Left ventricle myocardium inferior (tissue), 1 donor: ENCODE results near the gene OCSTAMP. TPM values are rescaled to one million over a fixed set of nuclear protein-coding genes. Genes with fewer than 3 reads are reported as not detected.

Experiments
- DNase-seq: peaks from one replicate; pipeline ENCODE4 v3.0.0-alpha.2; 2020
- H3K27ac ChIP-seq: fragments of 200-600 bp; replicated peaks from 2 replicates; pipeline ENCODE4 v1.8.0; 2021
- H3K27me3 ChIP-seq: fragments of 200-600 bp; 2 replicates; pipeline ENCODE4 v1.8.0; 2021; ENCODE audit warnings: low read depth
- H3K36me3 ChIP-seq: fragments of 200-600 bp; 2 replicates; pipeline ENCODE4 v1.8.0; 2021
- H3K4me1 ChIP-seq: fragments of 200-600 bp; 2 replicates; pipeline ENCODE4 v1.8.0; 2021
- H3K4me3 ChIP-seq: fragments of 200-600 bp; 2 replicates; pipeline ENCODE4 v1.8.0; 2021; ENCODE audit warnings: mild to moderate bottlenecking, moderate library complexity
- H3K9me3 ChIP-seq: fragments of 200-600 bp; replicated peaks from 2 replicates; pipeline ENCODE4 v1.8.0; 2021
- intact Hi-C: fragments of 100-400 bp; cut with micrococcal nuclease; formaldehyde crosslinking; loops from one replicate; pipeline ENCODE4 v1.11.0; 2022
- long read RNA-seq: library from polyadenylated mRNA; unstranded; transcript quantifications from one replicate; pipeline ENCODE4 v2.0.0, GENCODE V29; 2021
- total RNA-seq: library from RNA; stranded (reverse); fragmentation: NEBNext Ultra II Directional; extraction: Animal tissue kit (Norgen Biotek cat#: 25700); gene quantifications from one replicate; pipeline ENCODE4 v1.2.1, GENCODE V29; 2021
- TF ChIP-seq, protein P1 (sequence below): fragments of 200-600 bp; IDR thresholded peaks from 2 replicates; pipeline ENCODE4 v1.8.0; 2021; ENCODE audit warnings: antibody characterized with exemption, mild to moderate bottlenecking, borderline replicate concordance
- donor health status: DM: no; HTN: yes; CAD: no; lungs with severe emphysema.

OCSTAMP gene
- not detected for total RNA-seq
- long read RNA-seq, result 0 reads

- H3K36me3 ChIP-seq, result no peaks in the 10 kb centered on the region
- peaks cover 38% of the 10 kb centered on the region for H3K27me3 ChIP-seq
- H3K27ac ChIP-seq, result no peak within 1 kb of the TSS
- H3K9me3 ChIP-seq, result no peaks in the 10 kb centered on the region
- H3K4me1 ChIP-seq, result no peaks in the 10 kb centered on the region
- intact Hi-C loops, result no loop called here
- TF ChIP-seq, protein P1, sequence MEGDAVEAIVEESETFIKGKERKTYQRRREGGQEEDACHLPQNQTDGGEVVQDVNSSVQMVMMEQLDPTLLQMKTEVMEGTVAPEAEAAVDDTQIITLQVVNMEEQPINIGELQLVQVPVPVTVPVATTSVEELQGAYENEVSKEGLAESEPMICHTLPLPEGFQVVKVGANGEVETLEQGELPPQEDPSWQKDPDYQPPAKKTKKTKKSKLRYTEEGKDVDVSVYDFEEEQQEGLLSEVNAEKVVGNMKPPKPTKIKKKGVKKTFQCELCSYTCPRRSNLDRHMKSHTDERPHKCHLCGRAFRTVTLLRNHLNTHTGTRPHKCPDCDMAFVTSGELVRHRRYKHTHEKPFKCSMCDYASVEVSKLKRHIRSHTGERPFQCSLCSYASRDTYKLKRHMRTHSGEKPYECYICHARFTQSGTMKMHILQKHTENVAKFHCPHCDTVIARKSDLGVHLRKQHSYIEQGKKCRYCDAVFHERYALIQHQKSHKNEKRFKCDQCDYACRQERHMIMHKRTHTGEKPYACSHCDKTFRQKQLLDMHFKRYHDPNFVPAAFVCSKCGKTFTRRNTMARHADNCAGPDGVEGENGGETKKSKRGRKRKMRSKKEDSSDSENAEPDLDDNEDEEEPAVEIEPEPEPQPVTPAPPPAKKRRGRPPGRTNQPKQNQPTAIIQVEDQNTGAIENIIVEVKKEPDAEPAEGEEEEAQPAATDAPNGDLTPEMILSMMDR, result no peak
- no peak for DNase-seq
- H3K4me3 ChIP-seq, result no peak within 1 kb of the TSS
Observed at GRCh38 chr20:46550461-46550860, at the start of gene OCSTAMP. TSS of gene OCSTAMP (minus strand) at chr20:46550654. CDS start at chr20:46550560, 94 bp downstream.

DNA sequence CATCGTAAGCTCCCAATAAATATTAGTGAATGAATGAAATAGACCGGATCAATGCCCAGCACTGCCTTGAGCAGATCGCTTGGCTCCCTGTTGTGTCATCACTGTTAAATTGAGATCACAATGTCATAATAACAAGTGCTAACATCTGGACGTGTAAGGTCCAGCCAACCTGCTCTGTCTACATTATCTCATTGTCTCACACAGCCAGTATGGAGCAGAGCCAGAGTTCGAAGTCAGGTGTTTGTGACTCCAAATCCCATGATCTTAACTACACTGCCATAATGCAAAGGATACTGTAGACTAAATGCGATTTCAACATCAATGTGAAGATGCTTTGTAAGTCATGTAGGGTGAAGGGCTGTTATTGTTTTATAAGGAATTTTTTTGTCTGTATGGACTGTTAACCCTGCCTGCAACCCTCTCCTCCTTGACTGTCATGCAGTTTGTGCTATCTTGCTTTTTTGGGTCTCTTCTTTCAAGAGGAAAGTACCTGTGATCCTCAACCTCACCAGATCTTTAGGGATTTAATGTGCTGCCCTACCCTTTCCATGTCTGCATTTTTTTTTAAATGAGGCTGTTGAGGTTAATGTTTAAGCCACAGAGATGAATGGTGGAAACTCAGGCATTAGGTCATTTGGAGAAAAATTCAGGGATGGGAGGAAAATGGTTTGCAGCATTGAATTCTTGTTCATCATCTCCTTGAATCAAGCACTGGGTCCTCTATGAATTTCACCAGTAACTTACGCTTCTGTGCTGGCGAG lies 49.0 kb upstream of the OCSTAMP start:
- intact Hi-C loops, result no loop called here
- no peak for DNase-seq
- Histone ChIP-seq H3K4me3 (no peak overlapping the region), H3K36me3 (no peaks in the 10 kb centered on the region), H3K9me3 (no peaks in the 10 kb centered on the region), H3K27ac (no peak overlapping the region), H3K27me3 (peaks cover 19% of the 10 kb centered on the region), H3K4me1 (peaks cover 1% of the 10 kb centered on the region)
- TF ChIP-seq, protein P1, result no peak

- H3K9me3 ChIP-seq, result peaks cover 5% of the 10 kb centered on the region
- TF ChIP-seq, protein P1, result no peak
- DNase-seq, result no peak
- no peaks in the 10 kb centered on the region for H3K4me1 ChIP-seq
- no peaks in the 10 kb centered on the region for H3K36me3 ChIP-seq
- H3K27ac ChIP-seq, result no peak overlapping the region
- intact Hi-C loops, result no loop called here
- peaks cover 16% of the 10 kb centered on the region for H3K27me3 ChIP-seq
- H3K4me3 ChIP-seq, result no peak overlapping the region
Observed at GRCh38 chr20:46595933-46596332, 45.5 kb upstream of the OCSTAMP start.

- Histone ChIP-seq H3K27ac (no peak overlapping the region), H3K4me3 (no peak overlapping the region), H3K27me3 (peaks cover 11% of the 10 kb centered on the region), H3K9me3 (peaks cover 5% of the 10 kb centered on the region), H3K36me3 (no peaks in the 10 kb centered on the region), H3K4me1 (no peaks in the 10 kb centered on the region)
- DNase-seq, result no peak
- TF ChIP-seq, protein P1, result no peak
- intact Hi-C loops, result no loop called here
Observed at GRCh38 chr20:46594725-46595124, 44.3 kb upstream of the OCSTAMP start.

DNA sequence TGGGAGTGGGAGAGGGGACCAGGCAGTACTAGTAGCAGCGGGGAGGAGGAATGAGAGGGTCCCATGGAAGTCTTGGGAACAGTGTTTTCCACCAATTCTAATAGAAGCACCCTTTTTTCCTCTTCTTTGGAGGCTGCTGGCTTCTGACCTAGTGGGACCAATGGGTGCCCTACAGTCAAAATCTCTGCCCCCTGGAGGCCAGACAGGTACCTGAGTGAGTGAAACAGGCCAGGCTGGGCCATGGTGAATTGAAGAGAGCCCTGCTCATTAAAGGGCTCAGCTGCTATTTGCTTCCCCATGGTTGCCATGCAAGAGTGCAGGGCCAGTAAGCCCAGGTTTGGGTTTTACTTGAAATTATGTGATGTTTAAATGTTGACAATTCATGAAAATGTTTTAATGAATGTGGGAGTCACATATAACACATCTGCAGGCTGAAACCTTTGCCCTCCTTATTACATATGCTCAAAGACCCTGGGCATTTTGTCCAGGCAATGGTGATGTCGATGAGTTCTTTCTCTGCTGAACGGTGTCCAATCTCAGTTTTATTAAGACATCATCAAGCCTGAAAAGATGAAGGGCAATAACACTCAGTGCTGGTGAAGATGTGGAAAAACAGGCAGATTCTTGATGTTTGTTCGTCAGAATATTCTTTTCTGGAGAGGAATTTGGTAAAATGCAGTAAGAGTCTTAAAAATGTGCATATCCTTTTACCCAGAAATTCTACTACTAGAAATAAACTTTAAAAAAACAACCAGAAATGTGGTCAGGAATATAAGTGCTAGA lies 42.3 kb upstream of the OCSTAMP start:
- Histone ChIP-seq H3K27ac (no peak overlapping the region), H3K9me3 (peaks cover 5% of the 10 kb centered on the region), H3K4me3 (no peak overlapping the region), H3K36me3 (no peaks in the 10 kb centered on the region), H3K27me3 (peaks cover 11% of the 10 kb centered on the region), H3K4me1 (no peaks in the 10 kb centered on the region)
- TF ChIP-seq, protein P1, result no peak
- DNase-seq, result no peak
- intact Hi-C loops, result no loop called here
